Activated CD8-positive, alpha-beta memory T cell treated with anti-CD3 and anti-CD28 coated beads for 36 hours (primary cell): Measurements from ENCODE around the gene GMIP. TPM values are rescaled to one million over a fixed set of nuclear protein-coding genes. Genes with fewer than 3 reads are reported as not detected.

Experiments
- CTCF ChIA-PET: fragments of 350-600 bp; sonication (Branson Sonifier 250); formaldehyde crosslinking; loops from one replicate; lab custom pipeline; 2021; ENCODE audit warnings: antibody characterized with exemption; lab: Charles Lee
- POLR2A ChIA-PET: fragments of 350-600 bp; sonication (Branson Sonifier 250); formaldehyde crosslinking; loops from one replicate; lab custom pipeline; 2021; ENCODE audit warnings: antibody characterized with exemption; lab: Charles Lee
- total RNA-seq, 2 experiments: library from RNA; stranded (reverse); gene quantifications; one replicate each; pipeline ENCODE4 v1.2.3, GENCODE V29; 2021

The GMIP gene
- total RNA-seq, 2 experiments from 2014 or later = 58.1 to 60.9 TPM

DNA sequence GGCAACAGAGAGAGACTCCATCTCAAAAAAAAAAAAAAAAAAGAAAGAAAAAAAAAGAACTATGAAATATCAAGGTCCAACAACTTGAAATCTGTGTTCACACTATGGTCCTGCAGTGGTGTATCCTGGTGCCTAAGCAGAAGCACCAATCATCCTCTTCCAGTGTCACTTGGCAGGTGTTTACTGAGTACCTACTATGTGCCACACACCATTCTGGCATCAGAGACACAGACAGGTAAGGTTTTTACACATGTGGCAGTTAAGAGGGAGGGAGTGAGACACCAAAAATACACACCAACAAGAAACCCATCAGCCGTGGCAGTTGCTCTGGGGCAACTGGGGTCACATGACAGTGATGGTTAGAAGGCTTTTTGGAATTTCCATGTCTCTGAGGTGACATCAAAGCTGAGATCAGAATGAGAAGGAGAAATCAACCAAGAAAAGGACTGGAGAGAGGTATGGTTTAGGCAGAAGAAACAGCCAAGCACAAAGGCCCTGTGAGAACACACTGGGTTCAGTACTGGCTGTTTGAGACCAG is 42.6 kb downstream of the GMIP start:
- CTCF ChIA-PET = interaction anchor here (0.8 kb wide), 1 partner anchor 69 kb away, joined by 3 read pairs; no protein-coding TSS in a partner anchor
- POLR2A ChIA-PET = no interaction called here

DNA sequence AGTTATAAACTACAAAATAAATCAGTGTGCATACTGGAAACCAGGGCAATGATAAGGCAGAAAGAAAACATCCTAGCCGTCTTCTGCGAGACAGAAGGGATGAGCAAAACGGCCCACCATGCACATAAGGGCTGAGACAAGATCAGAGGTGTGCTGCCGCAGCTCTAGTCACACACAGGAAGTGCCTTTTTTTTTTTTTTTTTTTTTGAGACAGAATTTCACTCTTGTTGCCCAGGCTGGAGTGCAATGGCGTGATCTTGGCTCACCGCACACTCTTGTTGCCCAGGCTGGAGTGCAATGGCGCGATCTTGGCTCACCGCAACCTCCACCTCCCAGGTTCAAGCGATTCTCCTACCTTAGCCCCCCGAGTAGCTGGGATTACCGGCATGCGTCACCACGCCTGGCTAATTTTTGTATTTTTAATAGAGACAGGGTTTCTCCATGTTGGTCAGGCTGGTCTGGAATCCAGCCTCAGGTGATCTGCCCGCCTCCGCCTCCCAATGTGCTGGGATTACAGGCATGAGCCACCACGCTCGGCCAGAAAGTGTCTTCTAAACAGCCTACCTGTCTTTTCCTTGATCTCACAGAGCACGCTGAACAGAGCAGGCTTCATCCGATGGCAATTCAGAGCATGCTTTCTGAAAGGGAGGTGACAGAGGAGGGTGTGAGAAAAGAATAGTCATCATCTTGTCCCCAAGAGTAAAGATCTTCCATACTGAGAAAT is 44.6 kb downstream of the GMIP start:
- ChIA-PET POLR2A (interaction anchor here (0.6 to 1.4 kb wide), 7 partner anchors 9 to 115 kb away, joined by 3 to 14 read pairs (median 5); partner anchors contain the start of genes PBX4 and ZNF101), CTCF (interaction anchor here (1.0 to 2.3 kb wide), 2 partner anchors 10 to 45 kb away, joined by 3 to 7 read pairs; no protein-coding TSS in a partner anchor)

- POLR2A ChIA-PET = interaction anchor here (0.9 to 1.4 kb wide), 6 partner anchors 8 to 71 kb away, joined by 3 to 14 read pairs (median 5); partner anchors contain the start of gene ZNF101
- CTCF ChIA-PET = interaction anchor here (0.6 to 2.3 kb wide), 2 partner anchors 9 to 44 kb away, joined by 3 to 7 read pairs; no protein-coding TSS in a partner anchor
Measured at GRCh38 chr19:19597809-19598306, 45.6 kb downstream of the GMIP start.

GRCh38 chr19:19595171-19595701 is 48.2 kb downstream of the GMIP start:
- CTCF ChIA-PET = no interaction called here
- POLR2A ChIA-PET = interaction anchor here (1.2 kb wide), 1 partner anchor 10 kb away, joined by 3 read pairs; no protein-coding TSS in a partner anchor

- CTCF ChIA-PET = interaction anchor here (0.5 to 1.3 kb wide), 3 partner anchors 22 to 49 kb away, joined by 3 read pairs; partner anchors contain the start of gene GMIP
Measured at GRCh38 chr19:19594381-19594780, 49.1 kb downstream of the GMIP start.

DNA sequence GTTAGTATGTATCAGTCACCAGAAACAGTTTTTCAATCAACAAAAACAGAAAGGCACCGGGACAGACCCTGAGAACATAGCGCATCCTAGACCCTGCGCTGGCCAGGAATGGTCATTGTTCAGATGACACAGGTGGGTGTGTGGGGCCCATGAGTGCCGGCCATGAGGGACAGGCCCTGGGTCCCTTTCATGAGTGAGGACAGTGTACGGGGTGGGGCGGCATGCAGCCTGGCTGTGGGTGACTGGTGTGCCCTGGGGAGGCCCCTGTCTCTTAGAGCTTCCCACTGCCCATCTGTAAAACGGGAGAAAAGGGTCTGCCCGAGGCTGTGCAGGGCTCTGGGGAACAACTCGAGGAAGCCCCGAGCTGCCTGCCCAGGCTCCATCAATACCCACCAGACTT is 50.8 kb downstream of the GMIP start:
- ChIA-PET POLR2A (no interaction called here), CTCF (interaction anchor here (0.6 to 2.1 kb wide), 2 partner anchors 10 to 21 kb away, joined by 3 to 5 read pairs; no protein-coding TSS in a partner anchor)

More at GRCh38 chr19:19594381-19594780, 49.1 kb downstream of the GMIP start:
- POLR2A ChIA-PET = interaction anchor here (1.2 kb wide), 1 partner anchor 11 kb away, joined by 3 read pairs; no protein-coding TSS in a partner anchor

DNA sequence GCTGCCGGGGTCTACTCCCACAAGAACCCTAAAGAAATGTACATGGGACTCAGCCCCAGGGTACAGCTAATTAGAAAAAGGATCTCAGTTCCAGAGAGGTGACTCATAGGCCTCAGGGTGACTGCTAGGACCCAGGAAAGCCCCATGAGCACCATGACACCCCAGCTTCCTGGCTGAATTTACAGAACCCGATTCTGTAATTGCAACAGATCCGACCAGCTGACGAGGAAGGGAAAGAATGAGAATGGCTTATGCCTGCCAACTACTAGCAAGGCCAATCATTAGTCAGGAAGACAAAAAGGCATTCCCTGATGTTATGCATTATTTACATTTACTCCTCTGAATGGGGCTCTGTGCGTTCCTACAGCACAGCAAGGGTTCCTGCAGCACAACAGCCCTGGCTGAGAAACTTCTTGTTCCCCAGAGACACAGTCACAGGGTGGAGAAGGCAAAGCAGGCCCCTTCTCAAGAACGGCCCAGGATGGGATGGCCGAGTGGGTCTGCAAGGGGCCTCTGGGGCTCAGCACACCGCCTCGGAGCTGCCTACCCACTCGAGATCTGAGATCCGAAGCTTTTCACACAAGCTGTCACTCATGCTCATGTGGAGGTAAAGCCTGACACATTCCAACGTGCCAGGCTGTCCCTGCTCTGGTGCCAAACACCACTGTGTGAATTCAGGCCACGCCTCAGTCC is 52.2 kb downstream of the GMIP start:
- ChIA-PET CTCF (interaction anchor here (0.6 to 2.1 kb wide), 3 partner anchors 11 to 53 kb away, joined by 3 to 5 read pairs (median 4); partner anchors contain the start of gene GMIP), POLR2A (interaction anchor here (0.8 to 1.5 kb wide), 4 partner anchors 11 to 72 kb away, joined by 3 to 18 read pairs (median 5); partner anchors contain the start of gene ATP13A1)

- ChIA-PET CTCF (interaction anchor here (1.4 to 2.0 kb wide), 3 partner anchors 10 to 48 kb away, joined by 3 to 7 read pairs (median 6); no protein-coding TSS in a partner anchor), POLR2A (interaction anchor here (1.4 kb wide), 1 partner anchor 25 kb away, joined by 3 read pairs; no protein-coding TSS in a partner anchor)
Measured at GRCh38 chr19:19588546-19588945, 54.9 kb downstream of the GMIP start.

DNA sequence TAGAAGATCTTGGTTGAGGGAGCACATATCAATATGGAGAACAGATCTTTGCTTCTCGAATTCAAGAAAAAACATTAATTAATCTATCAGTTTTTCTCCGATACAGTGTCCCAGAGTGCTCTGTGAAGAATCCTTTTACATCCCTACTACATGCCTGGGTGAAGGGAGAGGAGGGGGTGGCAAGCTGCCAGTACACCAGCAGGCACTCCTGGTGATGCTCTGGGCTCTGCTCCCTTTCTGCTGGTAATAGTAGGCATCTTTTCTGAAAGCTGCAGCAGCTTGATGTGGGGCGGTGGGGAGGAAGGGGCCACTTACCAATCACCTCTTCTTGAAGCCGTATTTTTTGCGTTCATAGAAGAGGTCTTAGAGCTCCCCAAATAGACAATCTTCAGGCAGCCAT is 55.7 kb downstream of the GMIP start:
- ChIA-PET CTCF (interaction anchor here (1.4 to 1.5 kb wide), 2 partner anchors 33 to 47 kb away, joined by 3 to 6 read pairs; no protein-coding TSS in a partner anchor), POLR2A (no interaction called here)

GRCh38 chr19:19584356-19584755 is 59.1 kb downstream of the GMIP start:
- POLR2A ChIA-PET = no interaction called here

GRCh38 chr19:19582471-19582870 is 61.0 kb downstream of the GMIP start:
- ChIA-PET POLR2A (no interaction called here), CTCF (interaction anchor here (1.0 to 1.5 kb wide), 2 partner anchors 10 to 20 kb away, joined by 3 to 6 read pairs; no protein-coding TSS in a partner anchor)

More at GRCh38 chr19:19584356-19584755, 59.1 kb downstream of the GMIP start:
- CTCF ChIA-PET = interaction anchor here (0.7 to 0.9 kb wide), 2 partner anchors 29 to 80 kb away, joined by 3 to 5 read pairs; no protein-coding TSS in a partner anchor

DNA sequence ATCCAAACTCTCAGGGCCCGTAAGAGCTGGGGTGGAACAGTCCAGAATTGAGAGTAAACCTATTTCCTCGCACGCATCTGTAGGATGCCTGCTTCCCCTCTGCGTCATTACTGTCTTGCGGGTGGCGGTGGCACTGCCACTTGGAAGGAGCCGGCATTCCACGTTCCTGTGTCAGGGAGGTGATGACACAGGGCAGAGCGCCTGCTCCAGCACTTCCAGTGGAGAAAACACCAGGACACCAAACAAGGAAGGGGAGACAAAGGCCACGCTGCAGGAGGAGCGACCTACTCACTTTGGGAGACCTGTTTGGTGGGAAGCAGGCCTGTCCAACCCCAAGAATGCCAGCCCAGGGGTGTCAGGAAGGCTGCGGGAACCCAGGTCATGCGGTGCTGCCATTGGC is 62.1 kb downstream of the GMIP start:
- ChIA-PET POLR2A (no interaction called here), CTCF (no interaction called here)

DNA sequence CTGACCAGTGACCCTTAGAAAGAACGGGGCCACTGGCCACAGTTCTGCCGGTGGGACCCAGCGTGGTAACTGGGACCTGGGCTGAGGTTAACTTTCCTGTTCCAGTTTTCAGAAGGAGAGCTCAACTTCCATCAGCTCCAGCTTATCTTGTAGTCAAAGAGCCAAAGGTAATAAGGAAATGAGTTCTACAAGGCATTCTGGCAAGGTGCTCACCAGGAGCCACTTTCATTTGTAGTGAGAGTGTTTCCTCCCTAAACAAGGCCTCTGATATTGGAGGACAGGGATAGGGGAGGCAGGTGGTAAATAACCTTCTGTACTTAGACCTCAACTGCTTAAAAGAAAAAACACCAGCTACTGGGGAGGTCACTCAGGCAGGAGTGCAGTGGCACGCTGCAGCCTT is 63.0 kb downstream of the GMIP start:
- POLR2A ChIA-PET = no interaction called here
- CTCF ChIA-PET = interaction anchor here (1.0 to 1.8 kb wide), 2 partner anchors 26 to 30 kb away, joined by 3 to 5 read pairs; no protein-coding TSS in a partner anchor

DNA sequence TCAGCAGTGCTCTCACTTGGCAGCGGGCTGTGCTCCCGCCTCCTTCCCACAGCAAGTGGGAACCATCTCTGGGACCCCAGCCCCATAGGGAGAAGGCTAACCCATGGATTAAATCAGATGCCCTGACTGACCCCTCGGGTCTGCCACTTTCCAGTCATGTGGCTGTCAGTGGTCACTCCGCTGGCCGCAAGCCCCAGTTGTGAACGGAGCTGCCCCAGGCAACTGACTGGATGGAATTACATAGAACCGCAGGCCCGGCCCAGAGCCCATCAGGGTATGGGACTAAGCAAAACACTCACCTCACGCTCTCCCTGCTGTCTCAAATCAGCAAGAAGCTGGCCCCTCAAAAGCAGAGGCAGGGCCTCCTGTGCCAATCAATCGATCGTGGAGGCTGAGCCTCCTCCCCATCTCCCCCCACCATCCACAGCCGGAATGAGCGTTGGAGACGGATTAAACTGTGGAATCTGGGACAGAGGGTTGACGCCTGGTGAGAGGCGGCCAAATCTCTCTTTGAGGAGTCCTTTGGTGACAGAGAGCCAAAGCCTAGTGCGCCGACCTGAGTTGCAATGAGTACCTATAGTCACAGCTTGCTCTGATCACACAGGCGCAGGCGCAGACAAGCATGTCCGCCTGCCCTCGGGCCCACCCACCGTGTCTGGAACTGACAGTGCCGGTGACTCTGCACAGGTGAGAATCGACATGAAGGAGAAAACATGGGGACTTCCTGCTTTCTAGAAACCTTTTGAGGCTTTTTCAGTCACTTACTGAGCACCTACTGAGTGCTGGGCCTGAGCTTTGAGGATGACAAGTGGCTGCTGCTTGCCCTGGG is 63.7 kb downstream of the GMIP start:
- POLR2A ChIA-PET = no interaction called here

More for the DNA sequence above, 63.7 kb downstream of the GMIP start:
- CTCF ChIA-PET = interaction anchor here (1.0 to 1.8 kb wide), 2 partner anchors 25 to 31 kb away, joined by 3 to 5 read pairs; no protein-coding TSS in a partner anchor
